HepG2 (cell line): Measurements from ENCODE around the gene AFF1. TPM values are rescaled to one million over a fixed set of nuclear protein-coding genes. Genes with fewer than 3 reads are reported as not detected.

Experiments
- ARNT2 ChIP-seq: sonication (generic); formaldehyde crosslinking; IDR thresholded peaks from 2 replicates; pipeline ENCODE4 v1.8.0; 2022; ENCODE audit warnings: mild to moderate bottlenecking, low read depth, missing genetic modification reagents, moderate library complexity
- HNRNPL ChIP-seq: fragments of 200-400 bp; formaldehyde crosslinking; IDR thresholded peaks from 2 replicates; pipeline ENCODE4 v1.6.1; 2017; ENCODE audit warnings: mild to moderate bottlenecking, low read depth, low read length
- IKZF1 ChIP-seq: fragments of 450-650 bp; IDR thresholded peaks from 2 replicates; pipeline ENCODE4 v1.7.1; 2016
- KDM4B ChIP-seq: sonication (generic); formaldehyde crosslinking; IDR thresholded peaks from 2 replicates; pipeline ENCODE4 v1.4.0; 2020; ENCODE audit warnings: missing genetic modification reagents
- KMT2B ChIP-seq: IDR thresholded peaks from 2 replicates; pipeline ENCODE4 v1.6.1; 2016; ENCODE audit warnings: missing genetic modification reagents, missing compliant biosample characterization
- SATB2 ChIP-seq: sonication (generic); formaldehyde crosslinking; IDR thresholded peaks from 2 replicates; pipeline ENCODE4 v1.5.0; 2020; ENCODE audit warnings: missing genetic modification reagents
- SPEN ChIP-seq: sonication (generic); formaldehyde crosslinking; IDR thresholded peaks from 2 replicates; pipeline ENCODE4 v1.5.1; 2020; ENCODE audit warnings: low read depth, mild to moderate bottlenecking, missing genetic modification reagents
- YEATS4 ChIP-seq: sonication (generic); formaldehyde crosslinking; IDR thresholded peaks from 2 replicates; pipeline ENCODE4 v1.4.0; 2020; ENCODE audit warnings: missing genetic modification reagents, borderline replicate concordance
- ZBTB38 ChIP-seq: sonication (generic); formaldehyde crosslinking; IDR thresholded peaks from 2 replicates; pipeline ENCODE4 v1.5.1; 2020; ENCODE audit warnings: mild to moderate bottlenecking, missing genetic modification reagents
- ZFP36L1 ChIP-seq: sonication (generic); formaldehyde crosslinking; IDR thresholded peaks from 2 replicates; pipeline ENCODE4 v1.8.0; 2022; ENCODE audit warnings: mild to moderate bottlenecking, missing genetic modification reagents, moderate library complexity
- ZMYM3 ChIP-seq: sonication (generic); formaldehyde crosslinking; IDR thresholded peaks from 2 replicates; pipeline ENCODE4 v1.5.1; 2020; ENCODE audit warnings: mild to moderate bottlenecking, missing genetic modification reagents
- ZMYM4 ChIP-seq: sonication (generic); formaldehyde crosslinking; IDR thresholded peaks from 2 replicates; pipeline ENCODE4 v1.8.1; 2023; ENCODE audit warnings: mild to moderate bottlenecking, missing genetic modification reagents
- ZNF207 ChIP-seq: fragments of 450-650 bp; IDR thresholded peaks from 2 replicates; pipeline ENCODE4 v1.6.1; 2016; ENCODE audit warnings: antibody characterized with exemption, borderline replicate concordance
- ZNF24 ChIP-seq: fragments of 450-650 bp; IDR thresholded peaks from 2 replicates; pipeline ENCODE4 v1.6.1; 2017; ENCODE audit warnings: antibody characterized with exemption, mild to moderate bottlenecking
- ZNF264 ChIP-seq: sonication (generic); formaldehyde crosslinking; IDR thresholded peaks from 2 replicates; pipeline ENCODE4 v1.4.0; 2020; ENCODE audit warnings: missing genetic modification reagents
- ZNF367 ChIP-seq: sonication (generic); formaldehyde crosslinking; IDR thresholded peaks from 2 replicates; pipeline ENCODE4 v1.4.0; 2020; ENCODE audit warnings: missing genetic modification reagents, borderline replicate concordance
- ZNF556 ChIP-seq: sonication (generic); formaldehyde crosslinking; IDR thresholded peaks from 2 replicates; pipeline ENCODE4 v1.4.0; 2020; ENCODE audit warnings: mild to moderate bottlenecking, missing genetic modification reagents, borderline replicate concordance
- ZNF660 ChIP-seq: sonication (generic); formaldehyde crosslinking; IDR thresholded peaks from 2 replicates; pipeline ENCODE4 v1.5.1; 2020; ENCODE audit warnings: mild to moderate bottlenecking, low read depth, missing genetic modification reagents, borderline replicate concordance
- ZNF773 ChIP-seq: sonication (generic); formaldehyde crosslinking; IDR thresholded peaks from 2 replicates; pipeline ENCODE4 v1.4.0; 2020; ENCODE audit warnings: missing genetic modification reagents, borderline replicate concordance
- polyA plus RNA-seq, 8 experiments: library from polyadenylated mRNA; depleted of rRNA in 3 of 8; stranded (reverse) in 7 of 8; unstranded in 1 of 8; fragments of >200 nt; fragmentation: Illumina TruSeq in 4 of 8; extraction: Trizol in 4 of 8; gene quantifications; 2 replicates each; pipeline versions ENCODE4 v1.2.1 to v1.2.3, GENCODE V29; 2011 to 2016; ENCODE audit warnings: low read depth in 4 of 8, missing spikeins in 1 of 8, mixed read lengths in 1 of 8; ENCODE audit not compliant: insufficient read depth in 1 of 8
- total RNA-seq, 5 experiments: library from RNA; depleted of rRNA; stranded (reverse); fragments of >200 nt; fragmentation: Illumina TruSeq; extraction: Trizol; gene quantifications; 2 replicates each; pipeline ENCODE4 v1.2.3, GENCODE V29; 2016; ENCODE audit warnings: low read depth in 1 of 5
- TF ChIP-seq, protein P1 (sequence below): IDR thresholded peaks from 2 replicates; pipeline ENCODE4 v1.6.1; 2016; ENCODE audit warnings: low read depth, missing genetic modification reagents, missing compliant biosample characterization
- TF ChIP-seq, protein P2 (sequence below): sonication (generic); formaldehyde crosslinking; IDR thresholded peaks from 2 replicates; pipeline ENCODE4 v1.5.1; 2020; ENCODE audit warnings: missing genetic modification reagents, mild to moderate bottlenecking, borderline replicate concordance

Gene AFF1
- total and polyA plus RNA-seq, 2 of the 13 experiments (the other 11 are each of a cell fraction or from before 2014, with no cell fraction given) = 15.5 to 15.9 TPM

DNA sequence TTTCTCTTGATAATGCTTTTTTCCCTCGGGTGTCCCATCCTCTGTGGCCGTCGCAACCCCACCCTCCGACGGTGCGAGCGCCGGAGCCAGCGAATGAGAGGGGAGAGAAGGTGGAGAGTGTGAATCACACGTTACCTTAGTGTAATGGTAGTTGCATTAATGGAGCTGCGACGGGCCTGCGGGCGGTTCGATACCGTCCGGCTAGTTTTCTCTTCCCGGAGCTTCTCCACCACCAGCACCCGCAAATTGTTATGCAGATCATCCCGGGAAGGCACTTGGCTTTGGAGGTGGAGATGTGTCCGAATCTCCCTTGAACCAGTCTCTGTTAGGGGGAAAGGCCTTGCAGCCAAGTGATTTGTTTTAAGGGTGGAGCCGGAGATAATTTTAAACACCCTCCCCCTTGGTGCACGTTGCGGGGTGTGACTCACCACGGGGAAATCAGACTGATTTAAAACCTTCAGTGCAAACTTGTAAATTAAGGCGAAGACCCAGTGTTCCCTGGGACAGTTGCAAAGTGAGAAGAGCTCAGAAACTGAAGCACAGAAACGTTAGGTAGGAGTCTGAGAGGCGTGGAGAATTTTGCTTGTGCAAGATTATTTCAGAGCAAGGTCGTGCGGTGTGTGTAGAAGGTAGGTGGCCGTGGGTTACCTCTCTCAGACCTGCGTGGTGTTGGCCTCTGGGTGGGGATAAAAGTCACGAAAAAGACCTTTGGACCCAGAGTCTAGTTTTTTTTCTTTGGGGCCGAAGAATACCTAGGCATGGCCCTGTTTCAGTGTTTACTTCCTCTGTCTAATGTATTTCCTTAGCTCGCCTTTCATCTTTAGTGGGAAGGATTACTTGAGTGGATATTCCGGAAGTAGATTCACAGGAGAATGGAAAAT is 1.3 kb downstream of the AFF1 start (continued):
- no peak for TF ChIP-seq ZNF660 (CRISPR knock-in tag)
- no peak for TF ChIP-seq ZNF207
- TF ChIP-seq ZNF556 (CRISPR knock-in tag) = no peak
- no peak for TF ChIP-seq KMT2B
- TF ChIP-seq ARNT2 (CRISPR knock-in tag) = 0 out of 2 replicates have a peak, but pooled peaks have one; percentile 23
- TF ChIP-seq ZBTB38 = no peak
- TF ChIP-seq YEATS4 (CRISPR knock-in tag) = peak; percentile 61; the same call in 1 of the 2 replicates
- peak; percentile 59; the same call in 1 of the 2 replicates for TF ChIP-seq ZMYM4 (CRISPR knock-in tag)
- TF ChIP-seq SATB2 (CRISPR knock-in tag) = peak; percentile 57; the same call in 1 of the 2 replicates
- no peak for TF ChIP-seq HNRNPL
- no peak for TF ChIP-seq ZMYM3
- no peak for TF ChIP-seq ZNF773 (CRISPR knock-in tag)
- no peak for TF ChIP-seq IKZF1
- no peak for TF ChIP-seq SPEN (CRISPR knock-in tag)
- peak; percentile 6; the same call in 1 of the 2 replicates for TF ChIP-seq ZNF24
- TF ChIP-seq, protein P1, sequence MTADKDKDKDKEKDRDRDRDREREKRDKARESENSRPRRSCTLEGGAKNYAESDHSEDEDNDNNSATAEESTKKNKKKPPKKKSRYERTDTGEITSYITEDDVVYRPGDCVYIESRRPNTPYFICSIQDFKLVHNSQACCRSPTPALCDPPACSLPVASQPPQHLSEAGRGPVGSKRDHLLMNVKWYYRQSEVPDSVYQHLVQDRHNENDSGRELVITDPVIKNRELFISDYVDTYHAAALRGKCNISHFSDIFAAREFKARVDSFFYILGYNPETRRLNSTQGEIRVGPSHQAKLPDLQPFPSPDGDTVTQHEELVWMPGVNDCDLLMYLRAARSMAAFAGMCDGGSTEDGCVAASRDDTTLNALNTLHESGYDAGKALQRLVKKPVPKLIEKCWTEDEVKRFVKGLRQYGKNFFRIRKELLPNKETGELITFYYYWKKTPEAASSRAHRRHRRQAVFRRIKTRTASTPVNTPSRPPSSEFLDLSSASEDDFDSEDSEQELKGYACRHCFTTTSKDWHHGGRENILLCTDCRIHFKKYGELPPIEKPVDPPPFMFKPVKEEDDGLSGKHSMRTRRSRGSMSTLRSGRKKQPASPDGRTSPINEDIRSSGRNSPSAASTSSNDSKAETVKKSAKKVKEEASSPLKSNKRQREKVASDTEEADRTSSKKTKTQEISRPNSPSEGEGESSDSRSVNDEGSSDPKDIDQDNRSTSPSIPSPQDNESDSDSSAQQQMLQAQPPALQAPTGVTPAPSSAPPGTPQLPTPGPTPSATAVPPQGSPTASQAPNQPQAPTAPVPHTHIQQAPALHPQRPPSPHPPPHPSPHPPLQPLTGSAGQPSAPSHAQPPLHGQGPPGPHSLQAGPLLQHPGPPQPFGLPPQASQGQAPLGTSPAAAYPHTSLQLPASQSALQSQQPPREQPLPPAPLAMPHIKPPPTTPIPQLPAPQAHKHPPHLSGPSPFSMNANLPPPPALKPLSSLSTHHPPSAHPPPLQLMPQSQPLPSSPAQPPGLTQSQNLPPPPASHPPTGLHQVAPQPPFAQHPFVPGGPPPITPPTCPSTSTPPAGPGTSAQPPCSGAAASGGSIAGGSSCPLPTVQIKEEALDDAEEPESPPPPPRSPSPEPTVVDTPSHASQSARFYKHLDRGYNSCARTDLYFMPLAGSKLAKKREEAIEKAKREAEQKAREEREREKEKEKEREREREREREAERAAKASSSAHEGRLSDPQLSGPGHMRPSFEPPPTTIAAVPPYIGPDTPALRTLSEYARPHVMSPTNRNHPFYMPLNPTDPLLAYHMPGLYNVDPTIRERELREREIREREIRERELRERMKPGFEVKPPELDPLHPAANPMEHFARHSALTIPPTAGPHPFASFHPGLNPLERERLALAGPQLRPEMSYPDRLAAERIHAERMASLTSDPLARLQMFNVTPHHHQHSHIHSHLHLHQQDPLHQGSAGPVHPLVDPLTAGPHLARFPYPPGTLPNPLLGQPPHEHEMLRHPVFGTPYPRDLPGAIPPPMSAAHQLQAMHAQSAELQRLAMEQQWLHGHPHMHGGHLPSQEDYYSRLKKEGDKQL = 0 out of 2 replicates have a peak, but pooled peaks have one; percentile 33
- 0 out of 2 replicates have a peak, but pooled peaks have one; percentile 29 for TF ChIP-seq ZNF264
- TF ChIP-seq ZNF367 = no peak
- no peak for TF ChIP-seq KDM4B (CRISPR knock-in tag)
- no peak for TF ChIP-seq ZFP36L1 (CRISPR knock-in tag)
- TF ChIP-seq, protein P2, sequence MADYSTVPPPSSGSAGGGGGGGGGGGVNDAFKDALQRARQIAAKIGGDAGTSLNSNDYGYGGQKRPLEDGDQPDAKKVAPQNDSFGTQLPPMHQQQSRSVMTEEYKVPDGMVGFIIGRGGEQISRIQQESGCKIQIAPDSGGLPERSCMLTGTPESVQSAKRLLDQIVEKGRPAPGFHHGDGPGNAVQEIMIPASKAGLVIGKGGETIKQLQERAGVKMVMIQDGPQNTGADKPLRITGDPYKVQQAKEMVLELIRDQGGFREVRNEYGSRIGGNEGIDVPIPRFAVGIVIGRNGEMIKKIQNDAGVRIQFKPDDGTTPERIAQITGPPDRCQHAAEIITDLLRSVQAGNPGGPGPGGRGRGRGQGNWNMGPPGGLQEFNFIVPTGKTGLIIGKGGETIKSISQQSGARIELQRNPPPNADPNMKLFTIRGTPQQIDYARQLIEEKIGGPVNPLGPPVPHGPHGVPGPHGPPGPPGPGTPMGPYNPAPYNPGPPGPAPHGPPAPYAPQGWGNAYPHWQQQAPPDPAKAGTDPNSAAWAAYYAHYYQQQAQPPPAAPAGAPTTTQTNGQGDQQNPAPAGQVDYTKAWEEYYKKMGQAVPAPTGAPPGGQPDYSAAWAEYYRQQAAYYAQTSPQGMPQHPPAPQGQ = no peak
